GM12878 (cell line): Measurements from ENCODE around the gene PPFIA4. TPM values are rescaled to one million over a fixed set of nuclear protein-coding genes. Genes with fewer than 3 reads are reported as not detected.

Experiments
- ATAC-seq: fragments of 200-7000 bp; cut with Tn5 transposase; 3 replicates; pipeline ENCODE4 v1.9.1; 2020; ENCODE audit warnings: mild to moderate bottlenecking, moderate library complexity
- BruUV-seq: library from RNA; stranded (reverse); fragments of 400-500 nt; replicated peaks from 2 replicates; lab custom pipeline; 2021; lab: Mats Ljungman, UMichigan
- CTCF ChIA-PET: fragments of 300-600 bp; sonication (Branson Sonifier 250); formaldehyde crosslinking; extraction: SDS; loops from one replicate; lab custom pipeline; 2021; ENCODE audit warnings: inconsistent platforms; lab: Yijun Ruan, JAX
- POLR2A ChIA-PET: fragments of 350-600 bp; formaldehyde crosslinking; extraction: SDS; loops from one replicate; lab custom pipeline; 2021; ENCODE audit warnings: inconsistent platforms; lab: Charles Lee
- RAD21 ChIA-PET: fragments of 300-600 bp; sonication (Branson Sonifier 250); formaldehyde crosslinking; loops from one replicate; lab custom pipeline; 2023; ENCODE audit warnings: antibody characterized with exemption; ENCODE audit not compliant: unreplicated experiment; lab: Charles Lee
- SMC1A ChIA-PET: fragments of 300-600 bp; sonication (Branson Sonifier 250); formaldehyde crosslinking; loops from one replicate; lab custom pipeline; 2023; ENCODE audit not compliant: unreplicated experiment, uncharacterized antibody; lab: Charles Lee
- DNase-seq: peaks from one replicate; pipeline ENCODE4 v3.0.0-alpha.2; 2011; ENCODE audit warnings: low read depth, low spot score
- FAIRE-seq: peaks from 3 replicates; lab custom pipeline; 2011; peaks lifted over from hg19 to GRCh38; lab: Jason Lieb, UNC
- H2AFZ ChIP-seq: 2 replicates; pipeline ENCODE4 v1.6.0; 2011; ENCODE audit warnings: low read depth, low read length, control low read depth; ENCODE audit not compliant: control insufficient read depth
- H3K27ac ChIP-seq: 2 replicates; pipeline ENCODE4 v1.5.1; 2011; ENCODE audit warnings: control low read depth; ENCODE audit not compliant: control insufficient read depth, insufficient read depth
- H3K27me3 ChIP-seq, 2 experiments: replicated peaks in 1 of 2; 2 replicates each; pipeline versions ENCODE4 v1.6.0 to v1.6.1; 2011; ENCODE audit warnings: low read length in 1 of 2; ENCODE audit not compliant: control insufficient read depth in 2 of 2, insufficient read depth in 2 of 2
- H3K36me3 ChIP-seq, 2 experiments: 2 replicates each; pipeline ENCODE4 v1.5.1; 2011; ENCODE audit warnings: low read length in 1 of 2; ENCODE audit not compliant: control insufficient read depth in 2 of 2, insufficient read depth in 2 of 2
- H3K4me1 ChIP-seq: 2 replicates; pipeline ENCODE4 v1.6.1; 2011; ENCODE audit warnings: mild to moderate bottlenecking, low read length, moderate library complexity, mixed read lengths; ENCODE audit not compliant: control insufficient read depth, insufficient read depth
- H3K4me2 ChIP-seq: 2 replicates; pipeline ENCODE4 v1.6.0; 2011; ENCODE audit warnings: control low read depth; ENCODE audit not compliant: control insufficient read depth, insufficient read depth
- H3K4me3 ChIP-seq: fragments of 200-600 bp; sonication (generic); 2 replicates; pipeline ENCODE4 v1.5.1; 2016
- H3K79me2 ChIP-seq: 2 replicates; pipeline ENCODE4 v1.6.0; 2011; ENCODE audit warnings: low read length; ENCODE audit not compliant: control insufficient read depth, insufficient read depth
- H3K9ac ChIP-seq: 2 replicates; pipeline ENCODE4 v1.8.0; 2011; ENCODE audit warnings: low read length, control low read depth, mixed read lengths; ENCODE audit not compliant: control insufficient read depth, insufficient read depth
- H3K9me3 ChIP-seq: replicated peaks from 3 replicates; pipeline ENCODE4 v1.5.1; 2011; ENCODE audit warnings: mild to moderate bottlenecking, low read length; ENCODE audit not compliant: control insufficient read depth, insufficient read depth
- H4K20me1 ChIP-seq: 2 replicates; pipeline ENCODE4 v1.6.0; 2011; ENCODE audit not compliant: control insufficient read depth, insufficient read depth
- EGR1 ChIP-seq, 2 experiments: IDR thresholded peaks; 1 replicate in 1 of 2; 2 replicates in 1 of 2; pipeline ENCODE4 v1.6.1; 2011 to 2012; ENCODE audit warnings: low read depth in 2 of 2, low read length in 2 of 2, borderline replicate concordance in 1 of 2, mild to moderate bottlenecking in 1 of 2, moderate library complexity in 1 of 2
- HCFC1 ChIP-seq: fragments of 150-350 bp; IDR thresholded peaks from 2 replicates; pipeline ENCODE4 v1.6.1; 2014; ENCODE audit warnings: low read length
- IRF4 ChIP-seq: IDR thresholded peaks from 2 replicates; pipeline ENCODE4 v1.6.1; 2011; ENCODE audit warnings: low read depth, low read length
- MYB ChIP-seq: fragments of 150-350 bp; IDR thresholded peaks from 2 replicates; pipeline ENCODE4 v1.6.1; 2014; ENCODE audit warnings: mild to moderate bottlenecking, low read depth, low read length, borderline replicate concordance
- POLR2AphosphoS2 ChIP-seq: IDR thresholded peaks from 2 replicates; pipeline ENCODE4 v1.6.1; 2011; ENCODE audit warnings: low read depth, mild to moderate bottlenecking, low read length, improper control_type of control experiment, moderate library complexity
- RBBP5 ChIP-seq: fragments of 200-600 bp; sonication (generic); conservative IDR thresholded peaks from 2 replicates; pipeline ENCODE4 v1.6.1; 2016
- SMARCA5 ChIP-seq: fragments of 450-650 bp; IDR thresholded peaks from 2 replicates; pipeline ENCODE4 v1.6.1; 2017; ENCODE audit warnings: mild to moderate bottlenecking
- SRF ChIP-seq, 2 experiments: IDR thresholded peaks; 2 replicates each; pipeline ENCODE4 v1.6.1; 2011; ENCODE audit warnings: low read depth in 2 of 2, low read length in 2 of 2, mild to moderate bottlenecking in 1 of 2, moderate library complexity in 1 of 2
- SUPT20H ChIP-seq: IDR thresholded peaks from 2 replicates; pipeline ENCODE4 v1.6.1; 2011; ENCODE audit warnings: low read depth, mild to moderate bottlenecking, low read length, moderate library complexity, borderline replicate concordance; ENCODE audit not compliant: control insufficient read depth
- WGBS: methylation state at CpG from one replicate; pipeline ENCODE4 v1.1.6; 2016; ENCODE audit warnings: low lambda C conversion rate; ENCODE audit not compliant: insufficient replicate concordance, insufficient coverage; ENCODE audit errors: missing lambda C conversion rate; 5-methylcytosine and 5-hydroxymethylcytosine counted together
- in situ Hi-C: fragments of 300-500 bp; cut with MboI; formaldehyde crosslinking; loops from 9 replicates; pipeline ENCODE4 v1.14.3; 2018; ENCODE audit warnings: mixed read lengths
- intact Hi-C: fragments of 100-400 bp; cut with micrococcal nuclease; formaldehyde crosslinking; loops from one replicate; pipeline ENCODE4 v1.14.2; 2022; ENCODE audit not compliant: unreplicated experiment
- polyA plus RNA-seq, 11 experiments: library from polyadenylated mRNA; depleted of rRNA in 4 of 11; unstranded in 6 of 11; stranded (reverse) in 5 of 11; fragments of >200 nt; fragmentation: Nextera tagmentation in 4 of 11; fragmentation: Illumina TruSeq in 1 of 11; extraction: Ambion mirVana in 4 of 11; extraction: Trizol in 1 of 11; gene quantifications; 1 replicate in 1 of 11; 2 replicates in 10 of 11; pipeline versions ENCODE4 v1.2.1 to v1.2.3, GENCODE V29; 2011 to 2016; ENCODE audit warnings: inconsistent platforms in 2 of 11, missing spikeins in 2 of 11, low read depth in 1 of 11
- total RNA-seq, 4 experiments: library from RNA; depleted of rRNA in 3 of 4; stranded (reverse); fragments of >200 nt in 3 of 4; fragmentation: Illumina TruSeq in 1 of 4; extraction: Trizol in 1 of 4; gene quantifications; 2 replicates each; pipeline versions ENCODE4 v1.2.1 to v1.2.3, GENCODE V29; 2013 to 2021
- TF ChIP-seq, protein P1 (sequence below): fragments of 450-650 bp; IDR thresholded peaks from 2 replicates; pipeline ENCODE4 v1.6.1; 2018; ENCODE audit warnings: borderline replicate concordance, mild to moderate bottlenecking; ENCODE audit not compliant: partially characterized antibody
- TF ChIP-seq, protein P2 (sequence below): fragments of 450-650 bp; IDR thresholded peaks from 2 replicates; pipeline ENCODE4 v1.6.1; 2016; ENCODE audit warnings: mild to moderate bottlenecking, moderate library complexity, borderline replicate concordance
- TF ChIP-seq, protein P3 (sequence below): fragments of 450-650 bp; formaldehyde crosslinking; IDR thresholded peaks from 2 replicates; pipeline ENCODE4 v1.5.0; 2022; ENCODE audit warnings: mild to moderate bottlenecking, missing genetic modification characterization

Gene PPFIA4
- total and polyA plus RNA-seq, 10 of the 15 experiments (the other 5 are each of a cell fraction or from before 2014, with no cell fraction given) = 0.02 to 19.7 (median 0.34) TPM; not detected in 1

DNA sequence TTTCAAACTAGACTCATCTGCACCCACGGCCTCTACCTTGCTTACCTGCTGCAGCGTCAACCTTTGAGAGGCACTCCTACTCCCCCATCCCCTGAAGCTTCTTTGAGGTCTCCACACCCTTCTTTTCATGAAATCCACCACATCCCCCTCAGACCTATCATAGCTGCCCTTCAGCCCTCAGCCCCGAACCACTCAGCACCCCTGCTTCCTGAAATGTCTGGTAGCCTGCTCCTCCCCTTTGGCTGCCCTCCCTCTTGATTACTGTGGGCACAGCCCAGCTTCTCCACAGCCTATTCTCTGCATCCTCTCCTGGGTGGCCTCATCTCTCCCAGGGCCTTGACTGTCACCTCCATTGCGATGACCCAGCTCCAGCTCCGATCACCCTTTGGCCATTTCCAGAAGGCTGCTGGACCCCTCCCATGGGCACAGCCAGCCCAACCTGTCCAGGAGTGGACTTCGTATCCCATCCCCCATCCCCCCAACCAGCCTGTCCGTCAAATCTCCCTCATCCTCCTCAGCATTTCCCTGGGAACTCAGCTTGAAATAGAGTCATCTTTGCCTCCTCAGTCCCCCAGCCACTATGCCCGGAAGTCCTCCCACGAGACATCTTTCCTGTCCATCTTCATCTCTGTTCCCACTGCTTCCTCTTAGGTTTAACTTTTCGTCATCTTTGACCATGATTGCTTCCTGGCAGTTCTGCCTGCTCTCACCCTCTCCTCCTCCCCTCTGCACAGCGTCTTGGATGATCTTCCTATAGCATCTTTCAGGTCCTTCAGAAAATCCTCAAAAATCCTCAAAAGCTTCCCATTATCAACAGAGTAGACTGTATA lies 95.1 kb downstream of the PPFIA4 start:
- no TSS peak for BruUV-seq
- Histone ChIP-seq H3K27me3 (peaks cover 3 to 9% of the 10 kb centered on the region in 2 experiments), H3K4me2 (no peak overlapping the region), H3K4me3 (no peak overlapping the region), H3K79me2 (no peaks in the 10 kb centered on the region), H3K9ac (no peak overlapping the region), H3K4me1 (no peaks in the 10 kb centered on the region), H2AFZ (no peak overlapping the region), H3K27ac (no peak overlapping the region), H3K36me3 (no peaks in the 10 kb centered on the region), H4K20me1 (no peaks in the 10 kb centered on the region), H3K9me3 (no peaks in the 10 kb centered on the region)
- FAIRE-seq (no peak), ATAC-seq (no peak), DNase-seq (no peak)
- POLR2A ChIA-PET = interaction anchor here (0.6 kb wide), 1 partner anchor 56 kb away, joined by 5 read pairs; no protein-coding TSS in a partner anchor
- SMC1A ChIA-PET = interaction anchor here (1.9 kb wide), 1 partner anchor 95 kb away, joined by 6 read pairs; no protein-coding TSS in a partner anchor
- intact Hi-C loops (no loop called here), in situ Hi-C loops (no loop called here)
- RAD21 ChIA-PET = interaction anchor here (1.3 kb wide), 1 partner anchor 95 kb away, joined by 4 read pairs; no protein-coding TSS in a partner anchor
- CTCF ChIA-PET = interaction anchor here (0.7 to 7.2 kb wide), 8 partner anchors 9 to 149 kb away, joined by 3 to 91 read pairs (median 4); no protein-coding TSS in a partner anchor
- 18% methylated on average over 11 of the region's 11 CpGs for WGBS
- TF ChIP-seq RBBP5 = no peak
- TF ChIP-seq SUPT20H = no peak
- no peak for TF ChIP-seq SRF (IDR thresholded peaks at IDR 0.05; ENCODE audit: low read depth in 2 of 2, low read length in 2 of 2)
- TF ChIP-seq, protein P1, sequence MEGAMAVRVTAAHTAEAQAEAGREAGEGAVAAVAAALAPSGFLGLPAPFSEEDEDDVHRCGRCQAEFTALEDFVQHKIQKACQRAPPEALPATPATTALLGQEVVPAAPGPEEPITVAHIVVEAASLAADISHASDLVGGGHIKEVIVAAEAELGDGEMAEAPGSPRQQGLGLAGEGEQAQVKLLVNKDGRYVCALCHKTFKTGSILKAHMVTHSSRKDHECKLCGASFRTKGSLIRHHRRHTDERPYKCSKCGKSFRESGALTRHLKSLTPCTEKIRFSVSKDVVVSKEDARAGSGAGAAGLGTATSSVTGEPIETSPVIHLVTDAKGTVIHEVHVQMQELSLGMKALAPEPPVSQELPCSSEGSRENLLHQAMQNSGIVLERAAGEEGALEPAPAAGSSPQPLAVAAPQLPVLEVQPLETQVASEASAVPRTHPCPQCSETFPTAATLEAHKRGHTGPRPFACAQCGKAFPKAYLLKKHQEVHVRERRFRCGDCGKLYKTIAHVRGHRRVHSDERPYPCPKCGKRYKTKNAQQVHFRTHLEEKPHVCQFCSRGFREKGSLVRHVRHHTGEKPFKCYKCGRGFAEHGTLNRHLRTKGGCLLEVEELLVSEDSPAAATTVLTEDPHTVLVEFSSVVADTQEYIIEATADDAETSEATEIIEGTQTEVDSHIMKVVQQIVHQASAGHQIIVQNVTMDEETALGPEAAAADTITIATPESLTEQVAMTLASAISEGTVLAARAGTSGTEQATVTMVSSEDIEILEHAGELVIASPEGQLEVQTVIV = no peak
- TF ChIP-seq, protein P2, sequence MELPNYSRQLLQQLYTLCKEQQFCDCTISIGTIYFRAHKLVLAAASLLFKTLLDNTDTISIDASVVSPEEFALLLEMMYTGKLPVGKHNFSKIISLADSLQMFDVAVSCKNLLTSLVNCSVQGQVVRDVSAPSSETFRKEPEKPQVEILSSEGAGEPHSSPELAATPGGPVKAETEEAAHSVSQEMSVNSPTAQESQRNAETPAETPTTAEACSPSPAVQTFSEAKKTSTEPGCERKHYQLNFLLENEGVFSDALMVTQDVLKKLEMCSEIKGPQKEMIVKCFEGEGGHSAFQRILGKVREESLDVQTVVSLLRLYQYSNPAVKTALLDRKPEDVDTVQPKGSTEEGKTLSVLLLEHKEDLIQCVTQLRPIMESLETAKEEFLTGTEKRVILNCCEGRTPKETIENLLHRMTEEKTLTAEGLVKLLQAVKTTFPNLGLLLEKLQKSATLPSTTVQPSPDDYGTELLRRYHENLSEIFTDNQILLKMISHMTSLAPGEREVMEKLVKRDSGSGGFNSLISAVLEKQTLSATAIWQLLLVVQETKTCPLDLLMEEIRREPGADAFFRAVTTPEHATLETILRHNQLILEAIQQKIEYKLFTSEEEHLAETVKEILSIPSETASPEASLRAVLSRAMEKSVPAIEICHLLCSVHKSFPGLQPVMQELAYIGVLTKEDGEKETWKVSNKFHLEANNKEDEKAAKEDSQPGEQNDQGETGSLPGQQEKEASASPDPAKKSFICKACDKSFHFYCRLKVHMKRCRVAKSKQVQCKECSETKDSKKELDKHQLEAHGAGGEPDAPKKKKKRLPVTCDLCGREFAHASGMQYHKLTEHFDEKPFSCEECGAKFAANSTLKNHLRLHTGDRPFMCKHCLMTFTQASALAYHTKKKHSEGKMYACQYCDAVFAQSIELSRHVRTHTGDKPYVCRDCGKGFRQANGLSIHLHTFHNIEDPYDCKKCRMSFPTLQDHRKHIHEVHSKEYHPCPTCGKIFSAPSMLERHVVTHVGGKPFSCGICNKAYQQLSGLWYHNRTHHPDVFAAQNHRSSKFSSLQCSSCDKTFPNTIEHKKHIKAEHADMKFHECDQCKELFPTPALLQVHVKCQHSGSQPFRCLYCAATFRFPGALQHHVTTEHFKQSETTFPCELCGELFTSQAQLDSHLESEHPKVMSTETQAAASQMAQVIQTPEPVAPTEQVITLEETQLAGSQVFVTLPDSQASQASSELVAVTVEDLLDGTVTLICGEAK = no peak
- no peak for TF ChIP-seq HCFC1
- TF ChIP-seq EGR1 (IDR thresholded peaks at IDR 0.05; ENCODE audit: borderline replicate concordance in 1 of 2, low read depth in 2 of 2, low read length in 2 of 2) = no peak
- TF ChIP-seq, protein P3, sequence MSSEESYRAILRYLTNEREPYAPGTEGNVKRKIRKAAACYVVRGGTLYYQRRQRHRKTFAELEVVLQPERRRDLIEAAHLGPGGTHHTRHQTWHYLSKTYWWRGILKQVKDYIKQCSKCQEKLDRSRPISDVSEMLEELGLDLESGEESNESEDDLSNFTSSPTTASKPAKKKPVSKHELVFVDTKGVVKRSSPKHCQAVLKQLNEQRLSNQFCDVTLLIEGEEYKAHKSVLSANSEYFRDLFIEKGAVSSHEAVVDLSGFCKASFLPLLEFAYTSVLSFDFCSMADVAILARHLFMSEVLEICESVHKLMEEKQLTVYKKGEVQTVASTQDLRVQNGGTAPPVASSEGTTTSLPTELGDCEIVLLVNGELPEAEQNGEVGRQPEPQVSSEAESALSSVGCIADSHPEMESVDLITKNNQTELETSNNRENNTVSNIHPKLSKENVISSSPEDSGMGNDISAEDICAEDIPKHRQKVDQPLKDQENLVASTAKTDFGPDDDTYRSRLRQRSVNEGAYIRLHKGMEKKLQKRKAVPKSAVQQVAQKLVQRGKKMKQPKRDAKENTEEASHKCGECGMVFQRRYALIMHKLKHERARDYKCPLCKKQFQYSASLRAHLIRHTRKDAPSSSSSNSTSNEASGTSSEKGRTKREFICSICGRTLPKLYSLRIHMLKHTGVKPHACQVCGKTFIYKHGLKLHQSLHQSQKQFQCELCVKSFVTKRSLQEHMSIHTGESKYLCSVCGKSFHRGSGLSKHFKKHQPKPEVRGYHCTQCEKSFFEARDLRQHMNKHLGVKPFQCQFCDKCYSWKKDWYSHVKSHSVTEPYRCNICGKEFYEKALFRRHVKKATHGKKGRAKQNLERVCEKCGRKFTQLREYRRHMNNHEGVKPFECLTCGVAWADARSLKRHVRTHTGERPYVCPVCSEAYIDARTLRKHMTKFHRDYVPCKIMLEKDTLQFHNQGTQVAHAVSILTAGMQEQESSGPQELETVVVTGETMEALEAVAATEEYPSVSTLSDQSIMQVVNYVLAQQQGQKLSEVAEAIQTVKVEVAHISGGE (CRISPR knock-in tag) = no peak
- TF ChIP-seq IRF4 = no peak
- TF ChIP-seq MYB = no peak
- no peak for TF ChIP-seq SMARCA5
- no peak for TF ChIP-seq POLR2AphosphoS2
